Nephron (organoid): Measurements from ENCODE around the gene STAT5B.
A peak's percentile ranks its signal among the peaks of the same experiment; 100 is the strongest.
"Not testable (repeated sequence)": the region's sequence is repeated elsewhere in the genome, so short reads cannot be mapped to it uniquely, and the experiment has no call there.

ENCODE experiments used
- H3K27ac Mint-ChIP-seq, 3 experiments: 2 replicates each; pipeline ENCODE4 v1.8.0; 2020; ENCODE audit warnings: mixed read lengths in 3 of 3, mild to moderate bottlenecking in 2 of 3, moderate library complexity in 1 of 3
- H3K27me3 Mint-ChIP-seq: 2 replicates; pipeline ENCODE4 v1.8.0; 2021; ENCODE audit warnings: low read depth, mild to moderate bottlenecking, moderate library complexity, mixed read lengths
- H3K36me3 Mint-ChIP-seq: 2 replicates; pipeline ENCODE4 v1.8.0; 2020; ENCODE audit warnings: low read depth, mixed read lengths
- H3K4me1 Mint-ChIP-seq: 2 replicates; pipeline ENCODE4 v1.8.0; 2020; ENCODE audit warnings: mixed read lengths
- H3K4me3 Mint-ChIP-seq, 3 experiments: 2 replicates each; pipeline ENCODE4 v1.8.0; 2020; ENCODE audit warnings: mild to moderate bottlenecking in 3 of 3, mixed read lengths in 3 of 3, moderate library complexity in 2 of 3
- H3K9me3 Mint-ChIP-seq: 2 replicates; pipeline ENCODE4 v1.8.0; 2020; ENCODE audit warnings: mixed read lengths
- TF ChIP-seq, protein P1 (sequence below), 3 experiments: fragments of 200-600 bp; sonication (generic); IDR thresholded peaks; one replicate each; pipeline ENCODE4 v1.5.0; 2021; ENCODE audit warnings: antibody characterized with exemption in 3 of 3; ENCODE audit not compliant: unreplicated experiment in 3 of 3

The STAT5B gene

DNA sequence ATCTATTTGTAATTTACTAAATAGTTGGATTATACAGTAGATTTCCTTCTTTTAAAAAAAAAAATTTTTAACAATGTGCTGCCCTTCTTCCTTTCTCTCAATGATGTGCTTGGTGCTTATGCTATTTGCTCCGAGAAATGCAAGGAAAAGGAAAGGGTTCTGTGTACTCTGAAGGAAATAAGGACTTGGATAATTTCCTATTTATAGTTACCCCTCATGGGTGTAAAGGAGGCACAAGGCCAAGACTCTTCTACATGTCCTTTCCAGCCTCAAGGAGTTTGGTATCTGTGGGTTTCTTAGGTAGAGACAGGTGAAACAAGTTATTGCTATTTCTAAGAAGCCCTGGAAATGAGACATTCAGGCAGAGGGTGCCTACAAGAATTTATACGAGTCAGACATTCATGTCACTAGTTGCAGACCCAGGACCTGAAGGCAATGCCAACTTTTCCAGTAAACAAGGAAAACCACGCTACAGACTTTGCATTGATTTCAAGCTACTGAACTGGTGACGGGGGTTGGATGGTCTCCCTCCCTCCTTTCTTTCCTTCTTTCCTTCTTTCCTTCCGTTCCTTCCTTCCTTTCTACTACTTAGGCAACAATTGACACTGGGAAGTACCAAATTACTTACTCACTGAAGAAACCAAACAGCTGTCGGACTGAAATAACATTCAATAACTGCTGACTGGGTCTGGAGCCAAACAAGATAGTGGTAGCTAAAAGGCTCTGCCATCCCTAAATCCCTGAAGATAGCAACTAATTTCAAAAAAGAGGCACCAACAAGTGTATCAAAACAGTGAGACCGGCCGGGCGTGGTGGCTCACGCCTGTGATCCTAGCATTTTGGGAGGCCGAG is 48.1 kb downstream of the STAT5B start:
- Mint-ChIP-seq H3K27ac (peak overlapping the region; percentile 22 to 62 (median 56)), H3K9me3 (no peaks in the 10 kb centered on the region), H3K36me3 (peaks cover 21% of the 10 kb centered on the region), H3K4me3 (peak overlapping the region in 1 of 3 experiments; percentile 25), H3K4me1 (peaks cover 6% of the 10 kb centered on the region), H3K27me3 (no peaks in the 10 kb centered on the region)
- TF ChIP-seq, protein P1, sequence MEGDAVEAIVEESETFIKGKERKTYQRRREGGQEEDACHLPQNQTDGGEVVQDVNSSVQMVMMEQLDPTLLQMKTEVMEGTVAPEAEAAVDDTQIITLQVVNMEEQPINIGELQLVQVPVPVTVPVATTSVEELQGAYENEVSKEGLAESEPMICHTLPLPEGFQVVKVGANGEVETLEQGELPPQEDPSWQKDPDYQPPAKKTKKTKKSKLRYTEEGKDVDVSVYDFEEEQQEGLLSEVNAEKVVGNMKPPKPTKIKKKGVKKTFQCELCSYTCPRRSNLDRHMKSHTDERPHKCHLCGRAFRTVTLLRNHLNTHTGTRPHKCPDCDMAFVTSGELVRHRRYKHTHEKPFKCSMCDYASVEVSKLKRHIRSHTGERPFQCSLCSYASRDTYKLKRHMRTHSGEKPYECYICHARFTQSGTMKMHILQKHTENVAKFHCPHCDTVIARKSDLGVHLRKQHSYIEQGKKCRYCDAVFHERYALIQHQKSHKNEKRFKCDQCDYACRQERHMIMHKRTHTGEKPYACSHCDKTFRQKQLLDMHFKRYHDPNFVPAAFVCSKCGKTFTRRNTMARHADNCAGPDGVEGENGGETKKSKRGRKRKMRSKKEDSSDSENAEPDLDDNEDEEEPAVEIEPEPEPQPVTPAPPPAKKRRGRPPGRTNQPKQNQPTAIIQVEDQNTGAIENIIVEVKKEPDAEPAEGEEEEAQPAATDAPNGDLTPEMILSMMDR (IDR thresholded peaks at IDR 0.05; ENCODE audit: unreplicated experiment in 3 of 3) = no peak

- TF ChIP-seq, protein P1 (IDR thresholded peaks at IDR 0.05; ENCODE audit: unreplicated experiment in 3 of 3) = no peak
- H3K4me1 Mint-ChIP-seq = peaks cover 6% of the 10 kb centered on the region
- H3K27me3 Mint-ChIP-seq = no peaks in the 10 kb centered on the region
- peaks cover 29% of the 10 kb centered on the region for H3K36me3 Mint-ChIP-seq
- no peak overlapping the region for H3K4me3 Mint-ChIP-seq
- H3K27ac Mint-ChIP-seq = no peak overlapping the region
- no peaks in the 10 kb centered on the region for H3K9me3 Mint-ChIP-seq
Measured at GRCh38 chr17:42225646-42226045, 50.5 kb downstream of the STAT5B start.

DNA sequence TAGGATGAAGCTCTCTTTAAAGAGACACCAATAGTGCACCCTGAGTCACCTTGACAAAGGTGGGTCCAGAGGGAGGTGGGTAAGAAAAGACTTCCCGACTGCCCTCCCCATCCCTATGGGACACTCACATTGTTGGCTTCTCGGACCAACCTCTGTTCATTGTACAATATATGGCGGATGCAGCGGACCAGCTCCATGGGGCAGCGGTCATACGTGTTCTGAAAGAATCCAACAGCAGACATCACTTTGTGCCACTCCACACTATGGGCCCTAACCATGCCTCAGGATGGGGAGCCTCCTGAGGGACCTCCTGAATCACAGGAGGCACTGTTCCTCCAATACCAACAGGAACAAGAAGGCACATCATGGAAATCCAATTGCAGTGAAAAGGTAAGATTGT is 51.5 kb downstream of the STAT5B start:
- no peak overlapping the region for H3K4me3 Mint-ChIP-seq
- H3K27ac Mint-ChIP-seq = no peak overlapping the region
- TF ChIP-seq, protein P1 (IDR thresholded peaks at IDR 0.05; ENCODE audit: unreplicated experiment in 3 of 3) = no peak
- no peaks in the 10 kb centered on the region for H3K9me3 Mint-ChIP-seq
- peaks cover 32% of the 10 kb centered on the region for H3K36me3 Mint-ChIP-seq
- no peaks in the 10 kb centered on the region for H3K27me3 Mint-ChIP-seq
- peaks cover 10% of the 10 kb centered on the region for H3K4me1 Mint-ChIP-seq

- TF ChIP-seq, protein P1 (IDR thresholded peaks at IDR 0.05; ENCODE audit: unreplicated experiment in 3 of 3) = peak; percentile 13 to 41 (median 23)
- Mint-ChIP-seq H3K27me3 (no peaks in the 10 kb centered on the region), H3K36me3 (peaks cover 38% of the 10 kb centered on the region), H3K4me1 (peaks cover 4% of the 10 kb centered on the region), H3K9me3 (no peaks in the 10 kb centered on the region), H3K27ac (peak overlapping the region in 1 of 3 experiments; percentile 2), H3K4me3 (no peak overlapping the region)
Measured at GRCh38 chr17:42221886-42222745, 54.1 kb downstream of the STAT5B start.

- H3K36me3 Mint-ChIP-seq = peaks cover 48% of the 10 kb centered on the region
- H3K27ac Mint-ChIP-seq, H3K27me3 Mint-ChIP-seq, H3K4me1 Mint-ChIP-seq, H3K9me3 Mint-ChIP-seq, H3K4me3 Mint-ChIP-seq: not testable (repeated sequence)
Measured at GRCh38 chr17:42219280-42219679, 56.9 kb downstream of the STAT5B start.

- H3K4me3 Mint-ChIP-seq = no peak overlapping the region
- TF ChIP-seq, protein P1 (IDR thresholded peaks at IDR 0.05; ENCODE audit: unreplicated experiment in 3 of 3) = no peak
- no peak overlapping the region for H3K27ac Mint-ChIP-seq
- peaks cover 63% of the 10 kb centered on the region for H3K36me3 Mint-ChIP-seq
- H3K27me3 Mint-ChIP-seq = no peaks in the 10 kb centered on the region
- peaks cover 11% of the 10 kb centered on the region for H3K4me1 Mint-ChIP-seq
- no peaks in the 10 kb centered on the region for H3K9me3 Mint-ChIP-seq
Measured at GRCh38 chr17:42214156-42214555, 62.0 kb downstream of the STAT5B start.
